Kasumi-1 (cell line): ENCODE results near the gene MAGEB1.

ENCODE experiments used
- DNase-seq, 2 experiments: peaks; one replicate each; lab custom pipeline; 2025; lab: John Stamatoyannopoulos, UW

MAGEB1 gene

GRCh38 chrX:30296408-30297254 lies 49.7 kb downstream of the MAGEB1 start:
- DNase-seq, result no peak

GRCh38 chrX:30301208-30301607 lies 54.3 kb downstream of the MAGEB1 start:
- no peak for DNase-seq
